Measurements from ENCODE around the gene EFCAB9. TPM values are rescaled to one million over a fixed set of nuclear protein-coding genes. Genes with fewer than 3 reads are reported as not detected.

Gene EFCAB9
- total RNA-seq, 3 donors from 2014 or later = not detected

GRCh38 chr5:172207511-172207910 is 13.5 kb downstream of the EFCAB9 start:
- Histone ChIP-seq H3K27ac (no peak overlapping the region), H3K36me3 (no peaks in the 10 kb centered on the region), H3K27me3 (no peaks in the 10 kb centered on the region), H3K4me1 (no peaks in the 10 kb centered on the region), H3K4me3 (no peak overlapping the region), H3K9me3 (no peaks in the 10 kb centered on the region)
- DNase-seq (ENCODE audit: low spot score in 2 of 2) = no peak
- no peak for TF ChIP-seq POLR2A (IDR thresholded peaks at IDR 0.05)
- TF ChIP-seq, protein P1, sequence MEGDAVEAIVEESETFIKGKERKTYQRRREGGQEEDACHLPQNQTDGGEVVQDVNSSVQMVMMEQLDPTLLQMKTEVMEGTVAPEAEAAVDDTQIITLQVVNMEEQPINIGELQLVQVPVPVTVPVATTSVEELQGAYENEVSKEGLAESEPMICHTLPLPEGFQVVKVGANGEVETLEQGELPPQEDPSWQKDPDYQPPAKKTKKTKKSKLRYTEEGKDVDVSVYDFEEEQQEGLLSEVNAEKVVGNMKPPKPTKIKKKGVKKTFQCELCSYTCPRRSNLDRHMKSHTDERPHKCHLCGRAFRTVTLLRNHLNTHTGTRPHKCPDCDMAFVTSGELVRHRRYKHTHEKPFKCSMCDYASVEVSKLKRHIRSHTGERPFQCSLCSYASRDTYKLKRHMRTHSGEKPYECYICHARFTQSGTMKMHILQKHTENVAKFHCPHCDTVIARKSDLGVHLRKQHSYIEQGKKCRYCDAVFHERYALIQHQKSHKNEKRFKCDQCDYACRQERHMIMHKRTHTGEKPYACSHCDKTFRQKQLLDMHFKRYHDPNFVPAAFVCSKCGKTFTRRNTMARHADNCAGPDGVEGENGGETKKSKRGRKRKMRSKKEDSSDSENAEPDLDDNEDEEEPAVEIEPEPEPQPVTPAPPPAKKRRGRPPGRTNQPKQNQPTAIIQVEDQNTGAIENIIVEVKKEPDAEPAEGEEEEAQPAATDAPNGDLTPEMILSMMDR (IDR thresholded peaks at IDR 0.05) = no peak
- no peak for TF ChIP-seq POLR2AphosphoS5 (IDR thresholded peaks at IDR 0.05)
- intact Hi-C loops (cut with DNase I; ENCODE audit: low total_unique reads) = no loop called here

DNA sequence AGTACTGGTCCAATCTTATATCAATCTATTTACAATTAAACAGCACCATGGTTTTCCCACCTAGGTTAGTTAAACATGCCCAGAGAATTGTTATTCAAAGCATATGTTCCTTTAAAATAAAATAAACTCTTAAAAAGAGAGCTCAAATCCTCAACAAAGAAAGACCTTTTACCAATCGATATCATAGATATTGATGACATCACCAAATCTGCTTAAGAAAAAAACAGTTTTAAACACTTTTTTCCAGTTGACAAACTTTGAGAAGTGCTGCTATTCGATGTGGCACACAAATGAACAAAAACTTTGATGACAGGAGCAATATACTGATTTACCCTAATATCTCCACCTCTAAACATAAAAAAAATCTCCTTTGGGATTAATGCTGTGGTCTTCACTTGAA is 15.7 kb downstream of the EFCAB9 start:
- DNase-seq (ENCODE audit: low spot score in 2 of 2) = no peak
- H3K4me1 ChIP-seq = no peaks in the 10 kb centered on the region
- H3K36me3 ChIP-seq = no peaks in the 10 kb centered on the region
- no peaks in the 10 kb centered on the region for H3K27me3 ChIP-seq
- H3K27ac ChIP-seq = no peak overlapping the region
- intact Hi-C loops (cut with DNase I; ENCODE audit: low total_unique reads) = no loop called here
- no peak overlapping the region for H3K4me3 ChIP-seq
- no peak for TF ChIP-seq POLR2A (IDR thresholded peaks at IDR 0.05)
- TF ChIP-seq, protein P1 (IDR thresholded peaks at IDR 0.05) = no peak
- H3K9me3 ChIP-seq = no peaks in the 10 kb centered on the region

DNA sequence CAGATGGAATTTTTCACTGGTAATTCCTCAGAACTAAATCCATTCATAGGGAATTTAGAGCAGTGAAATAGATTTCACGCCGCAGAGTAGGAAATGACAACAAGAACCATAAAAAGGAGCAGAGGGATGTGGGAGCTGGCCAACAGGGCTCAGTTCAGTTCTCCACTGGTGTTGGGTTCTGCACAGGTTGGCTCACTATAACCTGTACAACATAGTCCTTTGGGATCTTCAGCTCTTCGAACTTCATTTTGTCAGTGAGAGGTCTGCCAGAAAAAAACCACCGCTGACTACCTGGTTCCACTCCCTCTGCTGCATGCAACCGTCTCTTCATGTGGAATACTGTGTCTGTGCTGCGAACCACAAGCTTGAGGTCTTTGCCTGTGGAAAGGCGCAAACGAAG is 17.7 kb downstream of the EFCAB9 start:
- no peak for DNase-seq (ENCODE audit: low spot score in 2 of 2)
- H3K36me3 ChIP-seq = no peaks in the 10 kb centered on the region
- H3K9me3 ChIP-seq = no peaks in the 10 kb centered on the region
- H3K4me1 ChIP-seq = no peaks in the 10 kb centered on the region
- TF ChIP-seq POLR2A (IDR thresholded peaks at IDR 0.05) (no peak), POLR2AphosphoS5 (IDR thresholded peaks at IDR 0.05) (no peak)
- TF ChIP-seq, protein P1 (IDR thresholded peaks at IDR 0.05) = no peak
- H3K27me3 ChIP-seq = no peaks in the 10 kb centered on the region
- no peak overlapping the region for H3K27ac ChIP-seq
- intact Hi-C loops (cut with DNase I; ENCODE audit: low total_unique reads) = no loop called here
- no peak overlapping the region for H3K4me3 ChIP-seq

DNA sequence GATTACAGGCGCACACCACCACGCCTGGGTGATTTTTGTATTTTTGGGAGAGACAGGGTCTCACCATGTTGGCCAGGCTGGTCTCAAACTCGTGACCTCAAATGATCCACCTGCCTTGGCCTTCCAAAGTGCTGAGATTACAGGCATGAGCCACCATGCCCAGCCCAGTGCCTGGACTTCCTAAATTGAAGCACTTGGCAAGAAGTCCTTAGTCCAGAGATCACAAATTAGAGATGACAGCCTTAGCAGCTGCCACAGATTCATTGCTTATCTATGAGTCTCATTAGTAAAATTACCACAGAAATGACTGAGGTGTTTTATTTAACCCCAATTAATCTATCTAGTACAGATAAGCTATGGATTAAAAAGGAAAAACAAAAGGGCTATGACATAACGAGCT is 19.2 kb downstream of the EFCAB9 start:
- Histone ChIP-seq H3K27me3 (no peaks in the 10 kb centered on the region), H3K4me1 (no peaks in the 10 kb centered on the region), H3K9me3 (no peaks in the 10 kb centered on the region), H3K36me3 (no peaks in the 10 kb centered on the region), H3K27ac (no peak overlapping the region), H3K4me3 (no peak overlapping the region)
- intact Hi-C loops (cut with DNase I; ENCODE audit: low total_unique reads) = no loop called here
- DNase-seq (ENCODE audit: low spot score in 2 of 2) = no peak
- TF ChIP-seq POLR2A (IDR thresholded peaks at IDR 0.05) (no peak), POLR2AphosphoS5 (IDR thresholded peaks at IDR 0.05) (no peak)
- TF ChIP-seq, protein P1 (IDR thresholded peaks at IDR 0.05) = no peak

GRCh38 chr5:172216345-172216744 is 22.4 kb downstream of the EFCAB9 start:
- TF ChIP-seq, protein P1 (IDR thresholded peaks at IDR 0.05) = no peak
- TF ChIP-seq POLR2A (IDR thresholded peaks at IDR 0.05) (no peak), POLR2AphosphoS5 (IDR thresholded peaks at IDR 0.05) (no peak)
- DNase-seq (ENCODE audit: low spot score in 2 of 2) = no peak
- Histone ChIP-seq H3K9me3 (no peaks in the 10 kb centered on the region), H3K4me1 (no peaks in the 10 kb centered on the region), H3K27me3 (no peaks in the 10 kb centered on the region), H3K4me3 (no peak overlapping the region), H3K27ac (no peak overlapping the region), H3K36me3 (no peaks in the 10 kb centered on the region)
- intact Hi-C loops (cut with DNase I; ENCODE audit: low total_unique reads) = no loop called here
